CD4-positive, alpha-beta T cell treated with Interferon gamma for 1 hour (primary cell): ENCODE measurements around the gene DEPP1.
"Not testable (repeated sequence)": the region's sequence is repeated elsewhere in the genome, so short reads cannot be mapped to it uniquely, and the experiment has no call there.

Source experiments
- DNase-seq: peaks from one replicate; pipeline ENCODE4 v3.0.0-alpha.2; 2020

The DEPP1 gene, protein sequence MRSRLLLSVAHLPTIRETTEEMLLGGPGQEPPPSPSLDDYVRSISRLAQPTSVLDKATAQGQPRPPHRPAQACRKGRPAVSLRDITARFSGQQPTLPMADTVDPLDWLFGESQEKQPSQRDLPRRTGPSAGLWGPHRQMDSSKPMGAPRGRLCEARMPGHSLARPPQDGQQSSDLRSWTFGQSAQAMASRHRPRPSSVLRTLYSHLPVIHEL

DNA sequence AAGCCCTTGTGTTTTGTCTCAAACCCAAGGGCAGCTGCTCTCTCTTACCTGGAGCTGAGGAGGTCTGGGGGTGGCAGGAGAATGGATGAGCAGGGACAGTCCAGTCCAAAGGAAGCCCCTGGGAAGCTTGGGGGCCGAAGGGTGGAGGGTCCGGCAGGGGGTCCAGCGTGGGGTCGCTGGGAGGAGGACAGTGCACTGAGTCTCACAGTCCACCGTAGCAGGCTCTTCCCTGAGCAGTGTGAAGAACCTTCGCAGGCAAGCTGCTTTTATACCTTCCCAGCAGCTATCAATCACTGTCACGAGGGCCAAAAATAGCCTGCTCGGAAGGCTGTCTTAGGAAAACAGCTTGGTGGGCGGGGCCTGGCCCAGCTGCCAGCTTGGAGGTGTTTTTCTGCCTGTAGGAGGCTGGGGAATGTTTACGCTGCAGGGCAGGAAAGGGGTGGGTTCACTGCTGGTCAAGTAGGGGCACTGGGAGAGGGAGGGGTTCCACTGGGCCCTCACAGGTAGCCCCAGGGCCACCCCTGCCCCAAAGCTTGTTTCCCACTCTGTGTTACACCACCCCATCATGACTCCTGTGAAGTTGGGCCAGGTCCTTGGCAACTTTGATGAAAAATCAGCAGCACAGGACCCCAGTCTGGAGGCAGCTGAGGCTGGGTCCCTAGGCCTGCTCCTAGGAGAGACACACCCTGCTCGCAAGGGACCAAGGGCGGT is at the start of gene DEPP1:
TSS of gene DEPP1 (minus strand) at position 240 of the 711 bp plus-strand sequence. CDS start 779 bp downstream, outside the sequence.
- no peak for DNase-seq

DNA sequence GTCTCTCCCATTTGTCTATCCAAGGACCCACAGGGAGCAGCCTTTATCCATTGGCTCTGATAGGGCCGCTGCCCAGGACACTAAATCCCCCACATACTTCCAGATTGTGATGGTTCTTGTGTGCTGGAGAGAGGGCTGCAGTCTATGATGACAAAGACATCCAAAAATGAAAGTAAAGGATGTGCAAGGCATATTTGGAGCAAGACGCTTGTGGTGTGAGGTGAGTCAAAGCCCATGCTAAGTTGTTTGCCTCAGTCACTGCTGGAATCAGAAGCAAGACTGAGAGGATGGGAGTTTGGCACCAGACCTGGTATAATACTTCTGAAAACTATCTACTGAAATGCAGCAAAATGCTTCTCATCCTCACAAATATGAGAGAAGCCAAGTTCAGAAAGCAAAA is 44.8 kb upstream of the DEPP1 start:
- no peak for DNase-seq

DNA sequence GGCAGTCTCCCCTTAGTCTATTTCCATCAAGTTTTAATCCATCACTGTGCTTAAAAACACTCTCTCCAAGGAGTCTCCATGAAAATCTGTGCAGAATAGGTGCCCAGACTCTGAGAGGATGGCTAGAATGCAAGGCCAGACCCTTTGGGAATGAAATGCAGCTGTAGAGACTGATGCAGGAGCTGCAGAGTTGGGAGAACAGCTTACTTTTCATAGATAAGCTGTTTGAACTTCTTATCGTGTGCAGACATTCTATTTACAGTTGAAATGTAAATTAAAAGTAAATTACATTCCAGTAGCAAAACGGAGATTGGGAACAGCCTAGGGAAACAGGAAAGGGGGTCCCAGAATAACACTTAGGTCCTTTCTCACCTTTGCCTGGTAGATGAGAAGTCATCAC is 37.0 kb upstream of the DEPP1 start:
- no peak for DNase-seq

DNA sequence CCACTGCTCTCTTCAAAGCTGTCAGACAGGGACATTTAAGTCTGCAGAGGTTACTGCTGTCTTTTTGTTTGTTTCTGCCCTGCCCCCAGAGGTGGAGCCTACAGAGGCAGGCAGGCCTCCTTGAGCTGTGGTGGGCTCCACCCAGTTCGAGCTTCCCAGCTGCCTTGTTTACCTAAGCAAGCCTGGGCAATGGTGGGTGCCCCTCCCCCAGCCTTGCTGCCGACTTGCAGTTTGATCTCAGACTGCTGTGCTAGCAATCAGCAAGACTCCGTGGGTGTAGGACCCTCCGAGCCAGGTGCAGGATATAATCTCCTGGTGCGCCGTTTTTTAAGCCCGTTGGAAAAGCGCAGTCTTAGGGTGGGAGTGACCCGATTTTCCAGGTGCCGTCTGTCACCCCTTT is 35.9 kb upstream of the DEPP1 start:
- DNase-seq = not testable (repeated sequence)

DNA sequence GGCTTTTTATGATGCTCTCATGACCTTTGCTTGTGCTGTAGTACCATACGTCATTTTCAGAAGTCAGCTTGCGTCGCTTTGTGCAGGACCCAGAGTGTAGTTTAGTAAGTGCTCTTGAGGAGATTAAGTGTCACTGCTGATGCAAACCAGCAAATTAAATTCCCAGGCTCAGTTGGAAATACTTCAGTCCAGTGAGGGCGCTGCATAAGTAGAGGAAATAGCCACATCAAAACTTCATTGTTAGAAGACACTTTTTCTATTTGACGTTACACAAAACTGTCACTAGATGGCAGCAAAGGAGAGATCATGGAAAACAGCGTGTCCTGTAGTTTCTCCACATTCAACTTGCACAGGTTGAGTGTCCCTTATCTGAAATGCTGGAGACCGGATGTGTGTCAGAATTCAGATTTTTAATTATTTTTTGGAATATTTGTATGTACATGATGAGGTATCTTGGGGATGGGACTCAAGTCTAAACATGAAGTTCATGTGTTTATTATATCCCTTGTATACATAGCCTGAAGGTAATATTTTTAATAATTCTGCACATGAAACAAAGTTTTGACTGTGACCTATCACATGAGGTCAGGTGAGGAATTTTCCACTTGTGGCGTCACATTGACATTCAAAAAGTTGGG is 30.0 kb upstream of the DEPP1 start:
- DNase-seq = no peak

DNA sequence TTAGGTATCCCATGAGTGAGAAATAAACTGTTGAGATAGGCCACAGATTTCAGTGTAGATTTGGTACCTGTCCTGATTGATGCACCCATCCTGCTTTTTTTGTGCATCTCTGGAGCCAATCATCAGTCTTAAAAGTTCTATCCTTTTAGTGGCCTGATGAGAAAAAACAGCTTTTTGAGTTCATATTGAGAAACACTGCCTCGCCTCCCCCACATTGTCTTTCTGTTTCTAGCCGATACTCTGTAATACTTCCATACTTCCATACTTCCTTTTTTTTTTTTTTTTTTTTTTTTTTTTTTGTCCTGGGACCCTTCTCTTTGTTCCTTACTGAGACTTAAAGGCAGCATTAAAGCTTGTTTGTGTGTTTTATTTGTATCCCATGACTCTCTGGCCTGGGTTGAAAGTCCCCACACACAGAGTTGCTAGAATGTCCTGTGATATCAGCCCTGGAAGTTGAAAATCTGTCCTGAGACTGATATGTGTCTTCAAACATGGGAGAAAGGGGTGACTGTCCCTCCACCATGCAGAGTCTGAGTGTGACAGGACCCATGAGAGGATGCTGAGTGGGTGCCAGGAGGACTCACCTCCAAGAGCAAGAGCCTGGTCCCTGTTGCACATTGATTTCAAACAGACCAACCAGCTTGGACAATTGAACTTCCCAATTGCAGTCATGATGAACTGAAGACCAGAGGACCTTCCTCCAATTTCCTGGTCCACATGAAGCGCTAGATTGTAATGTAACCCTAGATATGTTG is 27.8 kb upstream of the DEPP1 start:
- DNase-seq = no peak

DNA sequence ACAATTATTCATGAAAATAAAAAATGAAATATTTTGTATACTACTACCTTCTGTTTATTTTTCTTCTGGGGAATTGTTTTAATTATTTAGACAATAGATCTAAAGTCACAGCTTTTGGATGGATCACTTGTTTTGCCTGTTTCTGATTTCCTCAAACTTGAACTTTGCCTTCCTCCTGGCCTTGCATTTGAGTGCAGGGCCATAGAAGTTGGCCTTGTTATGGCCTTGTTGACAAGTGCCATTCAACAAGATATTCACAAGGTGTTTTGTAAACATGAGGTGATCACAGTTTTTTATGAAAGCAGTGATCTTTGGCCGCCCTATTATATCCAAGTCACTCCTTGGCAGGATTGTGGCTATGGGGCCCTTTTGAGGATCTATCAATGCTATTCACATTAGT is 26.7 kb upstream of the DEPP1 start:
- DNase-seq = no peak

DNA sequence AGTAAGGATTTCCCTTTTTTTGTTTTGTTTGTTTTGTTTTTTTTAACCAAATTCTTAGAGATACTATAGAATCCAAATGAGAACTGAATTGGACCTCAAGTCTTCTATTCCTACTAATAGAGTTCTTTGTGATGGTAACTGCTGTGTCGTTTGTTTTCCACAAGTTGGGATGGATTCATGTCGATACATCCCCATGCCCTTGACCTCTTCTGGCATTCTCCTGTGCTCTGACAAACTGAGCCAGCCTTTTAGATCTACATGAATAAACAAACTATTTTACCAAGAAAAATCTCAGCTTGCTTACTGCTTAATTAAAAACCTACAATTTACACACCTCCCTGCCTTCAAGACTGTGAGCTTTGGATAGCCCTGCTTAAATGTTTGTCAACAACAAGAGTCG is 26.1 kb upstream of the DEPP1 start:
- DNase-seq = no peak

DNA sequence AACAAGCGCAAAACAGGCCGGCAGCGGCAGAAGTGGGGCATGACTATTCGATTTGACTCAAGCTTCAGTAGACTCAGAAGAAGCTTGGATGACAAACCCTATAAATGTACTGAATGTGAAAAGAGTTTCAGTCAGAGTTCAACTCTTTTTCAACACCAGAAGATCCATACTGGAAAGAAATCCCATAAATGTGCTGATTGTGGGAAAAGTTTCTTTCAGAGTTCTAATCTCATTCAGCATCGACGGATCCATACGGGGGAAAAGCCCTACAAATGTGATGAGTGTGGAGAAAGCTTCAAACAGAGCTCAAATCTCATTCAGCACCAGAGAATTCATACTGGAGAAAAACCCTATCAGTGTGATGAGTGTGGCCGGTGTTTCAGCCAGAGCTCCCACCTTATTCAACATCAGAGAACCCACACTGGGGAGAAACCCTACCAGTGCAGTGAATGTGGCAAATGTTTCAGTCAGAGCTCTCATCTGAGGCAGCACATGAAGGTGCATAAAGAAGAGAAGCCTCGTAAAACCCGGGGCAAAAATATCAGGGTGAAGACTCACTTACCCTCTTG is 24.9 kb upstream of the DEPP1 start:
- no peak for DNase-seq

DNA sequence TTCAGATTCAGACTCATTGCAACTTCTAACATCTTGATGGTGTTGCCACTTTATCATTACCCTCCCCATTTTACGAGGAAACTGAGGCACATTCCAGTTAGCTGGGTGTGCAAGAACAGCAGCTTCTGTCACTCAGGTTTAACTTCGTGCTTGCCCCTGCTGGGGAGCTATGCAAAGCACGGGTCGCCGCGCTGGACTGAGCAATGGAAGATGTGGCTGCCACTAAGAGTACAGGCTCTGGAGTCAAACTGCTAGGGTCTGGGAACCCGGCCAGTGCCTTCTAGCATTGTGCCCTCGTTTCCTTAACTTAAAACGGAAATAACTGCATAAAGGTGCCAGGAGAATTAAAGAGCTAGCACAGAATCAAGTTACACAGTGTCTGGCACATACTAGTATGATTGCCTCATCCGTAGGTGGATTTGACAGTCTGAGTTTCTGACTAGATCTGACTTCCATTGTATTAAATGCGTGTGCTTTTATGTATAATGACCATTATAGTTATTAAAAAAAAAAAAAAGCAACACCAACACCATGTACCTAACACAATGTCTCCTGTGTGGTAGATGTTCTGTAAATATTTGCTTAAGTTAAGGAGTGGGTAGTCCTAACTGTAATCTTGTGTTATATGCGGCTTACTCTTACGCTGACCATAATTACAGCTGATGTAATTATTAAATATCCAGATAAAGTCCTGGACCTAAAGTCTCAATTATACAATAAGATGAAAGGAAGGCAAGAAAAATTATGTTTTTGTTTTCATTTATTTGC is 23.0 kb upstream of the DEPP1 start:
- peak; percentile 54 for DNase-seq

DNA sequence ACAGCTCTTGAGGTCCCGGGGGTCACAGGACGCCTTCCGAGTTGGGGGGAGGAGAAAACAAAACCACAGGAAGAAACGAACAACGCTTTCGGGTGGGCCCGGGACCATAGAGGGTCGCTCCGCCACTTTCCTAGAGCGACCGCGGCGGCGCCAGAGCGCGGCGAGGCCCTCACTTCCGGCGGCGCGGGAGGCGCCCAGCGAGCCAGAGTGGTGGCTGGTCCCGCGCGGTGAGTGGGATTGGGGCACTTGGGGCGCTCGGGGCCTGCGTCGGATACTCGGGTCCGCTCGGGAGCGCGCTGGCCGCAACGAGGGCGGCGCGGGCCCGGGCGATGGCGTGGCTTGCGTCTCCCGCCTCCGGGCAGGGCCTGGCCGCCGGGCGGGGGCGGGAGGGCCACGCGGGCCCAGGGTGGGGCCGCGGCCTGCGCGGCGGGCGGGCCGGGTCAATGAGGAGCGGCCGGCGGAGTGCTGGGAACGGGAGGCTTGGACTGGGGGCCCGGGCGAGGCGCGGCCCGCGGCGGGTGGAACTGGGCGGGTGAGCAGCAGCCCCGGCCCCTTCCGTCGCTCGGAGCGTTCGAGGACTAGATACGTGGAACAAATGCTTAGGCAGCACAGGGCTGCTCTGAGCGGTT is 22.3 kb upstream of the DEPP1 start, which contains the start of gene ZNF22:
TSS of gene ZNF22 (plus strand) at position 172 of the 629 bp plus-strand sequence. CDS start 2,446 bp downstream, outside the sequence.
- DNase-seq = peak; percentile 75

DNA sequence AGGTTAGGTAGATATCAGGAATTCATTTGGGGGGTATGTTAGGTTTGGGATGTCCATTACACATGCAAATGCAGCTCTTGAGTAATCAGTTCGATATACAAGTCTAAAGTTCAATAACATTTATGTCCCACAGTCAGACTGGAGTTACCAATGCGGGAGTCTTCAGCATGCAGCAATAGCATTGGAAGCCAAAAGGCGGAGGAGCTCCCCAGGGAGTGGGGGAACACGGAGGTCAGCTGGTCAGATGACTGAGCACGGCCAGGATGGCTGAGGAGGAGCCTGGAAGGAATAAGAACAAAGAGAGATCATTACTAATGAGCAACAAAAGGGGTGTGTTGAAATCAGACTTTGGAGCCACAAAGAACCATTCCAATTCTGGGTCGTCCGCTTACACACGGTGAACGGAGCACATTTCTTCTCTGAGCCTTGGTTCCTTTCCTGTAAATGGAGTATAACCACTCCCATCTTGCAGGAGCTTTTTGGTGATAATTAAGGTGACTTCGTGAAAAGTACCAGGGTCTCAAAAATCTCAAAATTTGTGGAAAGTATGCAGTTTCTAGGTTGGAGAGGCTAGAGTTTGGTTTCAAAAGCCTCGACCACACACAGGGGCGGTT is 21.6 kb upstream of the DEPP1 start:
- no peak for DNase-seq

DNA sequence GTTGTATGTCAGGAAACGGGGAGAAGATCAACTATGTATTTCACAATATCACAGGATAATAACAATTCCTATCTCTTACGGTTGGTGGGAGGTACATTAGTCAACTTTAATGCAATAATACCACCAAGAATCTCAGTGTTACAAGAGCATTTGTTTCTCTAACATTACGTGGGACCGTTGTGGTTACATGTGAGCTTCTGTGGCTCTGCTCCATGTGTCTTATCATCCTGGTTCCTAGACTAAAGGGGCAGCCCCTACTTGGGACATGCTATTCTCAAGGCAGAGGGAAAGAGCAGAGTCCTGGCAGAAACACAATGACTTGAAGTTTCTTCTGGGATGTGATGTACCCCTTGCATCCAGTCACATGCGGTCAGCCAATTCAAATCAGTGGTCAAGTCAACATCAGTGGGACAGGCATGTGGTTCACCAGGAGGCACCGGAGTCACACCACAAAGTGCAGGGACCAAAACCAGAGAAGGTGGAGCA is 19.6 kb upstream of the DEPP1 start:
- DNase-seq = no peak

DNA sequence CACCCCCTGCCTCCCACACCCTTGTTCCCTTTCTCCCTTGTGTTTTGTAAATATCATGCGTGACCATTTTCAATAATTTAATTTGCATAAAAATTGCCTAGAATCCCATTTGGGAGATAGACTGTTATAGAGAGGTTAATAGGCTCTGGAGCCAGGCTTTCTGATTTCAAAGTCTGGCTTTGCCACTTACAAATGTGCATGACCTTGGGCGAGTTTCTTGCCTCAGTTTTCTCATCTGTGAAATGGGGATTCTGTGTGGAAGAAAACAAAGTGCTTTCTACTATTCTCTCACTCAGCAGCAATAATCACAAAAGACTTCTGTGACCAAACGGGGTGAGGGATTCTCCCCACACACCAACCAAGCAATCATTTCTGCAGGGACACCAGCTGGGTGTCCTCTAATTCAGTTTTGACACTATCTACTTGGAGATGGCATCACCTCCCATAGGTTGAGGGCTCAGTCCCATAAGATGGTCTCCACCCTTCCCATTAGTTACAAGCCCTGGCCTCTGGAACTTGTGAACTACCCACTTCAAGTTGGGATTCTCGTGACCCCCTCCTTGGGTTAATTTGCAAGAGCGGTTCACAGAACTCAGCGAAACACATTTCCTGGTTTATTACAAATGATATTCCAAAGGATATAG is 18.6 kb upstream of the DEPP1 start:
- DNase-seq = no peak

DNA sequence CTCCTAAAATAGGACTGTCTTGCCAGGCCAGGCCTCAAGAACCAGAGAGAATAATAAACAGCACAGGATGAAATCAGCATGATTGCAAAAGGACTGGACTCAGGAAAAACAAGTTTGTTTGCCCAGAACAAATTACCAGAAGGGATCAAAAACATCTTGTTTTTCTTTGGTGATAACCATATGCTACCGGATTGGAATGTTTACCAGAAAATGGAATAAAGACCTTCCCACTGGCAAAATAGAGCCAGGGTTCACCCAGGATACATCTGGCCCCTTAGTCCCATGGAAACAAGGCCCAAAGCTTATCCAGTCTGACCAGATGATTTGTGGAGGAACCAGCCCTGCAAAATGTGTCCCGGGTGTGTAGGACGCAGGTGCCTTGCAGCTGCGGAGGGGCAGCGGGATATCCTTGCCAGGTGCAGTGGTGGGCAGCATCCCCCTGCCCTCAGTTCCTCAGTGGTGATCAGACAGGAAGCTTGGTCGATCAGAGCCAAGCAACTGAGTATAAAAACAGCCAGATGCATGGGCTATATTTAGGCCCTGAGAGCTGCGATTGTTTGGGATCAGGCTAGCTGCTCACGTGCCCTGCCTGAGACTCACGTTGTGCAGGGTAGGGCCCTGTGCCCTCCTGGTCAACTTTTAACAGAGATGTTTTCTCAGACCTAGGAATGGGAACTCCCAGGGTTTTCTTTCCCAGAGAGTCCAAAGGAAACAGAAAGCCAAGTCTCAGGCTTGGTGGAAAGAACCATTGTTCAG is 17.5 kb upstream of the DEPP1 start:
- no peak for DNase-seq

DNA sequence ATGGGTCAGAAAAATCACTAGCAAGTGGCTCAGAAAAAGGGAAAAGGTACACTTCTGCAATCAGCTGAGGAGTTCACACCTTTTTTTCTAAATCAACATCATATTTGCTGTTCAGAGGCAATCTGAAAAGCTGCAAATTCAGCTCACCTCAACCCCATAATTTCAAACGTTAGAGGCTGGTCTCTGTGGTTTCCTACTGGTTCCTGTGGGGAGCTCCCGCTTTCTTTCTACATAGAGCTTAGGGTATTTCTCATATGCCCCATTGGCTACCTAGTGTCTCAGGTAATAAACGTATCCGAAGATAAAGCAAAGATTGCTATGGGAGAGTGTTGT is 16.9 kb upstream of the DEPP1 start:
- DNase-seq = no peak

DNA sequence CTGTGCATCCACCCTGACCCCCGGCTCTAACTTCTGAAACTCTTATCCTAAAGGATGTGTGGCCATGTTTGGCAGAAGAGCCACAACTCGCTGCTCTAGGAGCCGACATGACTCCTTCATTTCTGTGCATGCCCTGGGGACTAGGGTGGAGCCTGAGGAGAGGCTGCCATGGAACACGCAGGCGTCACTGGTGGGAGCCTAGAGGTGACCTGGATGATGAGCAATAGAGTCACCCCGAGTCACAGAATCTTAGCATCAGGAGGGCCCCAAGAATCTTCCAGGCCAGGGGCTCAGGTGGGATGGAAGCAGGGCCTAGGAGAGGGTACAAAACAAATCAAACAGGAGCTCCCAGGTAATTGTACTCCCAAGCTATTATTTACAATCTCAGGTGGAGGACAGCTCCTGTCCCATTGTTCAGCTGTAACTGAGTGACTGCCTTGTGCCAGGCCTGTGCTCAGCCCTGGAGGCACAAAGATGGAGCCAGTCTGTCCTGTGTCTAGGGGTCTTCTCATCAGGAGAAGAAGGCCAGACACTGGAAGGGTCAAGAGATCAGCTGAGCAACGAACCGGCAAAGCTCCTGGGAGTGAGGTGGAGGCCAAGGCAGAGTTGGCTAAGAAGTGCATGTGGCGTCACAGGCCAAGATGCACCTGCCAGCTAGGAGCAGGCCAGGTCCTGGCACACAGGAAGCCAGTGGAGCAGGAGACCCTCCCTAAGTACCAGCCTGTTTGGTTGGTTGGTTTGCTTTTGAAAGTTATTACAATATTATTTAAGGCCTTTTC is 16.3 kb upstream of the DEPP1 start:
- no peak for DNase-seq

DNA sequence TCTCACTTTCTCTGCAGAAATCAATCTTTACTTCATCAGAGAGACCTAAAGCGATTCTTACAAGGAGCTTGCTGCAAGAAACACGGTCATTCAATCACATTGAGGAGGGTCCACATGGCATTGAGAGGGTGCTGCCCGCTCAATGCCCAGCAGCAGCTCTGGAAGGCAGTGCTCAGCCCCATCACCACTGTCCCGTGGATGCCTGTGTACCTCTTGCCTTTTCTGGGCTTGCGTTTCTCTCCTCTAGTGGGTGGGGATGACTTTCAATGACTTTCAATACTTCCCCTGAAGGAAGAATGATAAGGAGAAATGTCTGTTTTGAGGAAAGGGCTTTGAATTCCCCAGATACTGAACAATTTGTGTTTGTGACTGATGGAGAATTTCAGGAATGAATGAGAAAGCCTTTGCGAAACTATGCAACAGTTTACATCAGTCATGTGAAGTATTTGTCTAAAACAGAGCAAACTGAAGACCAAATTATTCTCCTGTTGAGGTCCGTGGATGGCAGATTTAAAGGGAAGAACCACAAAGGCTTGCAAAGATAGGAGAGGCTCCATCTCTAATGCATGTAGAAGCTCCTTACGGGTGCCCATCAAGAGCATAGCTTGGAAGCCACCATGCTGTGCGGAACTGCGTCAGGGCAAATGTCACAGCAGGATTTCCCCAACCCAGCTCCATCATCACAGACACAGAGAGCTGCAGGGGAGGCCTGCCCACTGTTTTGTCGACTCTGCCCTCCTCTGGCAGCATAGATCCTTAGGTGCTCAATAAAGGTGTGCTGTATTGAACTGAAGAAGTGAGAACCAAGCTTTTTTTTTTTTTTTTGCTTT is 15.5 kb upstream of the DEPP1 start:
- DNase-seq = no peak
